Tibial nerve (tissue), 4 donors: Measurements from ENCODE around the gene RNASE7. TPM values are rescaled to one million over a fixed set of nuclear protein-coding genes. Genes with fewer than 3 reads are reported as not detected.
A peak's percentile ranks its signal among the peaks of the same experiment; 100 is the strongest.

Source experiments
- DNase-seq, 2 donors: peaks; one replicate each; pipeline ENCODE4 v3.0.0-alpha.2; 2019; ENCODE audit warnings: low spot score in 2 of 2
- H3K27ac ChIP-seq, 4 donors: fragments of 200-600 bp; sonication (generic) in 3 of 4; one replicate each; pipeline ENCODE4 v1.5.1; 2017 to 2019; ENCODE audit warnings: mild to moderate bottlenecking in 1 of 4
- H3K27me3 ChIP-seq, 2 donors: fragments of 200-600 bp; sonication (generic) in 1 of 2; one replicate each; pipeline versions ENCODE4 v1.5.1 to v1.6.0; 2017 to 2019
- H3K36me3 ChIP-seq, 3 donors: fragments of 200-600 bp; sonication (generic); one replicate each; pipeline ENCODE4 v1.5.1; 2018 to 2019
- H3K4me1 ChIP-seq, 4 donors: fragments of 200-600 bp; sonication (generic) in 3 of 4; one replicate each; pipeline ENCODE4 v1.5.1; 2017 to 2019
- H3K4me3 ChIP-seq, 4 donors: fragments of 200-600 bp; sonication (generic) in 3 of 4; one replicate each; pipeline ENCODE4 v1.5.1; 2017 to 2019; ENCODE audit warnings: mild to moderate bottlenecking in 1 of 4, moderate library complexity in 1 of 4
- H3K9me3 ChIP-seq, 4 donors: fragments of 200-600 bp; sonication (generic) in 3 of 4; one replicate each; pipeline ENCODE4 v1.5.1; 2017 to 2019
- CTCF ChIP-seq, 5 experiments: fragments of 200-600 bp in 3 of 5; fragments of 450-650 bp in 2 of 5; sonication (generic) in 3 of 5; IDR thresholded peaks; one replicate each; pipeline ENCODE4 v1.5.1; 2016 to 2019; ENCODE audit warnings: antibody characterized with exemption in 5 of 5, mild to moderate bottlenecking in 3 of 5, moderate library complexity in 2 of 5
- EP300 ChIP-seq, 2 donors: sonication (generic); formaldehyde crosslinking; IDR thresholded peaks; one replicate each; pipeline ENCODE4 v1.6.1; 2017; ENCODE audit warnings: antibody characterized with exemption in 2 of 2, mild to moderate bottlenecking in 1 of 2
- POLR2A ChIP-seq, 2 donors: fragments of 450-650 bp; IDR thresholded peaks; one replicate each; pipeline ENCODE4 v1.6.1; 2017; ENCODE audit warnings: antibody characterized with exemption in 2 of 2, mild to moderate bottlenecking in 2 of 2, moderate library complexity in 2 of 2
- WGBS, 2 donors: methylation state at CpG; one replicate each; pipeline ENCODE4 v1.1.5; 2018; 5-methylcytosine and 5-hydroxymethylcytosine counted together
- total RNA-seq, 4 donors: library from RNA; depleted of rRNA; stranded (reverse); fragments of >200 nt; gene quantifications; one replicate each; pipeline ENCODE4 v1.1.0, GENCODE V29; 2016

RNASE7 gene
- total RNA-seq, 4 donors from 2014 or later, result not detected

GRCh38 chr14:21053184-21054122, 11.3 kb downstream of the RNASE7 start:
- Histone ChIP-seq H3K27ac (no peak overlapping the region), H3K9me3 (no peaks in the 10 kb centered on the region), H3K27me3 (no peaks in the 10 kb centered on the region), H3K36me3 (no peaks in the 10 kb centered on the region), H3K4me3 (no peak overlapping the region), H3K4me1 (peaks cover 0 to 28% (median 3%) of the 10 kb centered on the region in 4 donors)
- WGBS, 2 donors, result 89% methylated on average over 20 of the region's 20 CpGs
- TF ChIP-seq POLR2A (IDR thresholded peaks at IDR 0.05) (no peak), CTCF (IDR thresholded peaks at IDR 0.05) (no peak), EP300 (IDR thresholded peaks at IDR 0.05) (no peak)
- DNase-seq, result no peak

- Histone ChIP-seq H3K27ac (no peak overlapping the region), H3K9me3 (no peaks in the 10 kb centered on the region), H3K4me3 (no peak overlapping the region), H3K27me3 (no peaks in the 10 kb centered on the region), H3K36me3 (no peaks in the 10 kb centered on the region), H3K4me1 (peaks cover 0 to 36% (median 4%) of the 10 kb centered on the region in 4 donors)
- no peak for DNase-seq
- no peak for TF ChIP-seq EP300 (IDR thresholded peaks at IDR 0.05)
- TF ChIP-seq CTCF (IDR thresholded peaks at IDR 0.05), result no peak
- TF ChIP-seq POLR2A (IDR thresholded peaks at IDR 0.05), result no peak
- 60 to 78% methylated on average over 3 of the region's 3 CpGs for WGBS, 2 donors
Observed at GRCh38 chr14:21054123-21054767, 12.1 kb downstream of the RNASE7 start.

- no peak for DNase-seq
- H3K27me3 ChIP-seq, result no peaks in the 10 kb centered on the region
- H3K4me3 ChIP-seq, result no peak overlapping the region
- no peaks in the 10 kb centered on the region for H3K36me3 ChIP-seq
- 83 to 91% methylated on average over 4 of the region's 4 CpGs for WGBS, 2 donors
- TF ChIP-seq EP300 (IDR thresholded peaks at IDR 0.05) (no peak), POLR2A (IDR thresholded peaks at IDR 0.05) (no peak), CTCF (IDR thresholded peaks at IDR 0.05) (no peak)
- H3K27ac ChIP-seq, result no peak overlapping the region
- peaks cover 0 to 40% (median 4%) of the 10 kb centered on the region in 4 donors for H3K4me1 ChIP-seq
- H3K9me3 ChIP-seq, result no peaks in the 10 kb centered on the region
Observed at GRCh38 chr14:21054768-21055145, 12.6 kb downstream of the RNASE7 start.

- no peak for TF ChIP-seq POLR2A (IDR thresholded peaks at IDR 0.05)
- no peak for TF ChIP-seq CTCF (IDR thresholded peaks at IDR 0.05)
- TF ChIP-seq EP300 (IDR thresholded peaks at IDR 0.05), result no peak
- no peak overlapping the region for H3K4me3 ChIP-seq
- 51 to 58% methylated on average over 5 of the region's 5 CpGs for WGBS, 2 donors
Observed at GRCh38 chr14:21055432-21056117, 13.4 kb downstream of the RNASE7 start.

More at GRCh38 chr14:21055432-21056117, 13.4 kb downstream of the RNASE7 start:
- peak overlapping the region in 1 of 4 donors; percentile 9 for H3K27ac ChIP-seq
- H3K9me3 ChIP-seq, result no peaks in the 10 kb centered on the region
- H3K27me3 ChIP-seq, result no peaks in the 10 kb centered on the region
- H3K4me1 ChIP-seq, result peaks cover 0 to 48% (median 4%) of the 10 kb centered on the region in 4 donors
- H3K36me3 ChIP-seq, result no peaks in the 10 kb centered on the region
- DNase-seq, result no peak
